T-helper 2 cell (primary cell): Measurements from ENCODE around the gene SETBP1.
"Not testable (repeated sequence)": the region's sequence is repeated elsewhere in the genome, so short reads cannot be mapped to it uniquely, and the experiment has no call there.

ENCODE experiments used
- DNase-seq, 5 experiments: peaks; one replicate each; pipeline versions ENCODE4 v3.0.0 to v3.0.0-alpha.2; 2012 to 2022

Gene SETBP1

GRCh38 chr18:44792456-44793061, 111.9 kb downstream of the SETBP1 start:
- DNase-seq = no peak

- no peak for DNase-seq
Observed at GRCh38 chr18:44793194-44793593, 112.5 kb downstream of the SETBP1 start.

- DNase-seq = no peak
Observed at GRCh38 chr18:44793685-44794084, 113.0 kb downstream of the SETBP1 start.

DNA sequence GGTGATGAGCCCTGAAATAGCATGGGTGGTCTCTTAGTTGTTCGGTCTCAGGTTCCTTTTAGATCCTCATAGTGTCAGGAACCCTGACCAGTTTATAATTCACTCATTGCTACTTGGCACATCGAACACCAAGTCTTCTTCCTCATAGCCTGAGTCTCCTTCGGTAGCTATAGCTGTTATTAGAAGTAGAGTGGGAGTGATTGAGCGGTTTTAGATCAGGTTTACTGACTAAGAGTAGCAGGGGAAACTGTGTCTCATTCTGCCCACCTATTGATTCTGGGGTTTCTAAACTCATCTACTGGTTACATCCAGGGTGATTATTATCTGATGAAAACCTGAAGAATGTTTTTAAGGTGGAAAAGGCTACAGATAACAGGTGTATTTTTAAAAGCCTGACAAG, 114.6 kb downstream of the SETBP1 start:
- no peak for DNase-seq

- DNase-seq = no peak
Observed at GRCh38 chr18:44796429-44797428, 116.0 kb downstream of the SETBP1 start.

DNA sequence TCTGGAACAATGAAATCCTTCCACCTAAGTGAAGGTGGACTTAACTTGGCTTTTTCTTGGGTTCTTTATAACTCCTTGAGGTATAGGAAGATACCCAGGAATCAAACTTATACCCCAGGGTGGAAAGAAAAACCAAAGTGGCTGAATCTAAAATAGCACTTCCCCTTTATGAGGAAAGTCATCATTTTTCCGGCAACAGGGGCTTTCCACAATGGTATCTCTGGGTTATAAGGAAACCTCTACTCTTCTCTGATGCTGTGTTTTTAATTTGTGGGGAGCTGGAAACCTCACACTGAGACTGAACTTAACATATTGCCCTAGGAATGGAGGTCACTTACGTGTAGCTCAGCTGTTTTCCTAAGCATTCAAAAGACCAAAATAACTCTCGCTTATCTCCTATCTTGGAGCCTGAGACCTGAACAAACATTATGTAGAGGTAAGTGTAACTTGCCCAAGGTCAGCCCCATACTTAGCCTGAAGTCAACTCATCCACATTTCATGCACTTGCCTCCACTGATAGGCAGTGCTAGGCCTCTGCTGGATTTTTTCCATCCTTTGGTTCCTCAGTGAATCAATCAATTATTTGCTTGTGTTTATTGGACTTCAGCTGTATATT, 117.9 kb downstream of the SETBP1 start:
- DNase-seq = no peak

DNA sequence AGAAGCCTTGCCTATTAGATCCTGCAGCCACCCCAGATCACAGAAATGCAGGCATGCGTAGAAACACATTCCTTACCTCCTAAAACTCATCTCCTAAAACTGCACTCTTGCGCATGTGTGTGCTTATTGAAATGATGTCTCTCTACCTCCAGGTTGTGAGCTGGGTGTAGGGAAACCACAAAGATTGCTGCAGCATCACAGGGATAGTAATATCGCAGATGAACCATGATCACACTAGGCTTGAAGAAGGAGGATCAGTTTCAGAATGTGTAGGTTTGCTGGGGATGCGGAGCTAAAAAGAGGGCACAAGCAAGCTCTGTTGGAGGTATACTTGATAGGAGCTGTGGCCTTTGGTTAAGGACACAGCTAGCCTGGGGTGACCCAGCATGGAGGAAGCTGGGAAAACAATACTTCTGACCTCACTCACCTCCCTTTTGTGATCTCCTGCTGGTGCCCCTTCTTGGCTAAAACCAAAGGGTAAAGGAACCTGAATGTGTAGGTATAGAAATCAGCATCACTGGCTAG, 118.8 kb downstream of the SETBP1 start:
- DNase-seq = peak in 1 of 5 experiments; percentile 50

DNA sequence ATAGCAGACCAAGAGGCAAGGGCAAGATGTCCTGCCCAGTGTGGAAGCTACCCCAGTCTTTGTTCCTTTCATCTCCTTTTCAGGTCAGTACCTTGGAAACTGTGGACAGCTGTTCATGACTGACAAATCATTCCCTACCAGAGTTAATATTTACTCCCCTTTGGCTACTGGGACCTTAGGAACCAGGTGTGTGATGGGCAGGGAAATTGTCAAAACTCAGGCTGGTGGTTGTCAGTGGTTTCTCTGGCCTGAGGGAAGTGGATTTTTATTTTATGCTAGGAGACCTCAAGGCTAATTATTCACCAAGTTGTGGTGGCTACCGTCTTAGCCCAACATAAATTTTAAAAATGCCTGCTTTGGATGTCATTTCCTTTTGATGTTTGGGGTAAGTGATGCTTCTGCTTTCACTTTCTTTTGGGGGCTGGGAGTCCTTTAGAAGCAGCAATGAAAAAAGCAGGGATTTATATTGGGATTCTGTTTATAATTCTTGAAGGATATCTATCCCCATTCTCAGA, 119.3 kb downstream of the SETBP1 start:
- DNase-seq = no peak

DNA sequence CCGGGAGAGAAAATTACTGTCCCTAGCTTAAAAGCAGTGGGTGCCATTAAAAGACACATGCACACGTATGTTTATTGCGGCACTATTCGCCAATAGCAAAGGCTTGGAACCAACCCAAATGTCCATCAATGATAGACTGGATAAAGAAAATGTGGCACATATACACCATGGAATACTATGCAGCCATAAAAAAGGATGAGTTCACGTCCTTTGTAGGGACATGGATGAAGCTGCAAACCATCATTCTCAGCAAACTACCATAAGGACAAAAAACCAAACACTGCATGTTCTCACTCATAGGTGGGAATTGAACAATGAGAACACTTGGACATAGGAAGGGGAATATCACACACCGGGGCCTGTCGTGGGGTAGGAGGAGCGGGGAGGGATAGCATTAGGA, 120.1 kb downstream of the SETBP1 start:
- not testable (repeated sequence) for DNase-seq

DNA sequence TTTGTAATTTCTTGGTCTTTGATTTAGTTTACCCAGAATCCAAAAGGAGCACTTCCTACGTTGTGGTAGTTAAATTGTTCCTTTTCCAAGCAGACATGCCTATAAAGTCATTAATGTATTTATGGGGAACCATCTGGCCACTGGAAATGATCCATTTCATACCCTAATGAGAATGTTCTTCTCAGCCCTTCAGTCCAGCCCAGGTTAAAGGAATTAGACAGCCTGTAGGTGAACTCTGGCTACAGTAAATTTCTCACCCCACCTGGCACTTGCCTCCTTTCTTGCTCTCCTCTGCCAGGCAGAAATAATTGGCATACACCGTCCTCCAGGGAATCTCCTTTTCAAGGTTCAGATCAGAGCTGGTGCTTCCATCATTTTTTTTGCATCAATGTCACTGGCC, 121.1 kb downstream of the SETBP1 start:
- DNase-seq = no peak

DNA sequence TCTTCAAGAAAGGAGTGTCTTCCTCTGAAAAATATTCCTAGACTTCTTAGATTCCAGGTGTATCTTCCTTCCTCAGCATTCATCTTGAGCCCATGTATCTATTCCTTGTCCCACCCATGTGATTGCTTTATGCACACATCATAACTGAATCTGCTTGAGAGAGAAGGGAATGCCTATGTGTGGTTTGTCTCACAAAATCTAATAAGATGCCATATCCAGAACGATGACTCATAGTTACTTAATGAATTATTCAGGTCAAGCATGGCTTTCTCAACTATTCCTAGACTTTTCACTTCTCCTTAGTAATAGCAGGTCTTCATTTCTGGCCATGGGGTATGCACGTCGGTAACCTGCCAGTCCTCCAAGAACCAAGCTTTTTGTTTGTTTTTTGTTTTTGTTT, 121.8 kb downstream of the SETBP1 start:
- no peak for DNase-seq

DNA sequence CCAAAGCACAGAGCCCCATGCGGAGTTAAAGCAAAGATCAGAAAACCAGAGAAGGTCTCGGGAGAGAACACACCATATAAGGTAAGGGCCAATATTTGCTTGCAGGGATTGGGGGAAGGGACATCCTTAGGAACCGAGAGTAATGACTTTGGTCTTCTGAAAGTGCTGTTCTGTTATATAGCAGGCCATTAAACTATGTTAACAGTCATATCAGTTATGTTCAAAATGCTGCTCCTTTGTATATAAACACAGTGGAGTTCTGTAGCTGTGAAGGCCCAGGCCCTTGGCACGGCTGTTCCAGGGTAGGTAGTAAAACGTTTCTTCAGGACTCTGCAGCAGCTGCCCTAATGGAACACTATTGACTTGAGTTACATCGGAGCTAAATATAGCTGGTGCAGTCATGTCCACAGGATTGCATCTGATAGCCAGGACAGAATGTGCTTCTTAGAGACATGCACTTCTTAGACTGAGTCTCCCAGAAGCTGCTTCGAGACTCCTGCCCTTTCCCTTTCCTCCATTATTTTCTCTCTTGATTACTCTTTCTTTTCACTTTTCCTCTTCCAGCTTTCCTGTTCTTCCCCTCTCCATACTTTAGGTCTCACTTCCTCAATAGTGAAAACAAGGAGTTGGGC, 122.4 kb downstream of the SETBP1 start:
- DNase-seq = no peak

GRCh38 chr18:44804033-44804432, 123.3 kb downstream of the SETBP1 start:
- no peak for DNase-seq

GRCh38 chr18:44805176-44805575, 124.5 kb downstream of the SETBP1 start:
- DNase-seq = no peak

GRCh38 chr18:44805643-44806042, 125.0 kb downstream of the SETBP1 start:
- peak in 1 of 5 experiments; percentile 55 for DNase-seq

- no peak for DNase-seq
Observed at GRCh38 chr18:44807766-44808165, 127.1 kb downstream of the SETBP1 start.

- no peak for DNase-seq
Observed at GRCh38 chr18:44811572-44812125, 131.0 kb downstream of the SETBP1 start.

DNA sequence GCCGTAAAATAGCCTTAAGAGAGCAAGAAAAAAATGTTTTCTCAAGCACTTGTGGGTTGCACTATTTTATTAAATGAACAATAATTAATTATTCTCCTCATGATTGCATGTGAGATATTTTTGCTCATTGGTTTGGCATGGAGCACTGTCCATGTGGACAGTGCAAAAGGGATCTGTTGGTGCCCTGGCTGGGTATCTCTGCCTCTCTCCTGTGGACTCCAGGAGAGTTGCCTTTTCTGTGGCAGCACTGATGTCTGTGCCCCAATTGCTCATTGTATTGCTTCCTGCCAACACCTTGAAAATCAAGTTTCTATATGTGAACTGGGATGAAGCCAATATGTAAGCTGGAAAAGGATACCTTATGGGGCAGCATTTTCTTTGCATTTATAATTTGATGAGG, 131.7 kb downstream of the SETBP1 start:
- no peak for DNase-seq

DNA sequence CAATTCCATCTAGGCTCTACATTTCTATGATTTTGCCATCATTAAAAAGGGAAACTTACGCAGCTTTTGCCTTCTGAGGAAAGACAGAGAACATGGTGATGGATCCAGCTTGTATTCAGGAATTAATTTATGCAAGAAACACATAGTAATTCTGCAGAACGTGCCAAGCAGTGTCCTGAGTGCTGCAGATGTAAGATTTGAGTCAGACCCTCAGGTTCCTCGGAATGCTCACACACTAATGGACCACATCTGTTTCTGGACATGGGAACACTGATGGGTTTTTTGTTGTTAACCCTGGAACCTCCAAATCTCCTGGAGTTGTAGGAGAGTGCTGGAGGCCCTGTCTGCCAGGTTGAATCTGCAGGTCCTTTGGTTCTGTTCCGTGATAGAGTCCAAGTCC, 132.9 kb downstream of the SETBP1 start:
- DNase-seq = no peak

DNA sequence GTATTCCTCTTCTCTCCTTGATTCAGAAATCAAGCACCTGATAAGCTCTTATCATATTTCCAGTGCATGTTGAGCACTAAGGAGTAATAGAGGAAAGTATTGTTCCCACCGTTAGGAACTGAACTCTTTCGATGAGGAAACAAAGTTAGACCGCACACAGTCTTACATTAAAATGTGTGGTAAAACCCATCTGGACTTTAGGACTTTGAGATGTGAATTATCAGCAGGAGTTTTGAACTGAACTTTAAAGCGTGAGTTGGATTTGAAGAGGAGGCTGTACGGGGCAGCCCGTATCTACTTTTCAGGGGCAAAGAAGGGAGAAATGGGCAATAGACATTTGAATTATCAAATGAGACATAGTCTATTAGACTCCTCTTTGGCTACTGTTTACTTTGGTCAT, 134.4 kb downstream of the SETBP1 start:
- no peak for DNase-seq

GRCh38 chr18:44816050-44816449, 135.4 kb downstream of the SETBP1 start:
- no peak for DNase-seq

DNA sequence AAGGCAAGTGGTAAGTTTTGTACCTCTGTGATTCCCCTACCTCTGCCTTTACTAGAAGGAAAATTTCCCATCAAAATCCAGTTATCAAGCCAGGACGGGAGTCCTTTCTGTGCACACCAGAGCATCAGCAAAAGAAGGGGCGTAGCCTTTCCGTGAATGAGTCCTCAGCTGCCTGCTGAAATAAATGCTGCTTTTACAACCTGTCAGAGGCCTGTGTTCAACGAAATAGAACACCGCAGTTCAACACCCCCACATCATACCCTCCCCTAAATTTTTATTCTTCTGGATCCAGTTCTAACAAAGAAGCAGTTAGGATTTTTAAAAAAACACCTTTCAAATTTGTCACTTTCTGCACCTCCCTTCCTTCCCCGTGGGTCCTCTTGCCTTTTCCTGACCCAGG, 135.8 kb downstream of the SETBP1 start:
- DNase-seq = no peak
